ENCODE results near the gene SLITRK2. TPM values are rescaled to one million over a fixed set of nuclear protein-coding genes. Genes with fewer than 3 reads are reported as not detected.

Gene SLITRK2
- polyA plus RNA-seq, 1 donor (not counting 4 experiments of a cell fraction or from before 2014, with no cell fraction given) = not detected

DNA sequence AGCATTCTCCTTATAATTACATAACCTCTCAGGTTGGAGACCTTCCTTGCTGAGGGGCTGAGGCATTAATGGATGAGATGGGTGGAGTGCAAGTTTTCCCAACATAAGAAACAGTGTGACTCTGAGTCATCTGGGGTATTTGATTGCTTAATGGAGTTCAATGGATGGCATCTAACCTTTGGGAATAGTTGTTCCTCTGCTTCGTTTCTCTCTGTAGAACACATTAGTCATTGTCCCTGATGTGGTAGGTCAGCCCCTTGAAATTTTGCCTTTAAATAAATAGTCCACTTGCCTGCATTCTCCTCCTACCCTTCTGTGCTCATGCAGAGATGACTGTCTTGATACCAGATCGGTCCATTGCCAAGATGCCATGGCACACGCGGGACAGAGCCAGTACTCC is 38.6 kb downstream of the SLITRK2 start:
- Histone ChIP-seq H3K9ac (ENCODE audit: control insufficient read depth, extremely low read depth, insufficient read depth, low read length) (no peak overlapping the region), H3K27ac (ENCODE audit: control insufficient read depth, insufficient read depth, low read length) (no peak overlapping the region), H3K4me3 (ENCODE audit: control insufficient read depth in 2 of 3, extremely low read depth in 1 of 3, insufficient read depth in 2 of 3, low read depth in 1 of 3, low read length in 3 of 3) (no peak overlapping the region), H3K79me2 (ENCODE audit: control insufficient read depth, insufficient read depth, low read length) (no peaks in the 10 kb centered on the region), H3K9me1 (ENCODE audit: control insufficient read depth, extremely low read depth, insufficient read depth, low read length) (no peaks in the 10 kb centered on the region), H4K20me1 (ENCODE audit: control insufficient read depth, extremely low read depth, insufficient read depth, low read length) (no peaks in the 10 kb centered on the region), H3K4me2 (ENCODE audit: control insufficient read depth, extremely low read depth, insufficient read depth, low read depth, low read length) (no peak overlapping the region), H3K27me3 (ENCODE audit: control insufficient read depth, extremely low read depth, insufficient read depth, low read length) (no peaks in the 10 kb centered on the region), H3K36me3 (ENCODE audit: control insufficient read depth in 2 of 2, extremely low read depth in 1 of 2, insufficient read depth in 2 of 2, low read length in 2 of 2) (no peaks in the 10 kb centered on the region), H3K9me3 (ENCODE audit: control insufficient read depth, low read depth, low read length) (peaks cover 8% of the 10 kb centered on the region), H3K4me1 (ENCODE audit: control insufficient read depth, extremely low read depth, insufficient read depth, low read length) (no peaks in the 10 kb centered on the region), H2AFZ (ENCODE audit: control insufficient read depth, low read length) (no peak overlapping the region)
- no peak for FAIRE-seq
- no peak for DNase-seq (ENCODE audit: low read depth, low spot score)
- TF ChIP-seq EZH2 (IDR thresholded peaks at IDR 0.05; ENCODE audit: low read length) = no peak
- dilution Hi-C loops (cut with MboI; ENCODE audit: extremely low pct_ligation_motif_present, low sequenced_read_pairs) = no loop called here

DNA sequence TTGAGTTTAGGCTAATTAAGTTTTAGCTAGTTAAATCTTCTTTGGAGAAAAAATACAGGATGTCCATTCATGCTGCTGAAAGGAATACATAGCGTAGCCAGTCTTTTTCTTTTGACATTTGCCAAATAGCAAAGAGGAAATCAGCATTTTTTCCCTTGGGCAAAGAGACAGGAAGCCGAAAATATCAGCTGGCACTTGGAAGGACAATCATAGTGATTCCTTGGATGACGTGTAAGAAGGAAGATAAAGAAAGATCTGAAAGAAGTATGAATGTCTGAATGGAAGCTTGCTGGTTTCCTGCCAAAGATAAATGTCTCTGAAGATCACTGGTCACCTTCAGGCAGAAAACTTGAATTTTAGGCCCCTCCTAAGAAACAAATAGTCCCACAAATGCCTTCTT is 44.2 kb downstream of the SLITRK2 start:
- Histone ChIP-seq H3K9me3 (ENCODE audit: control insufficient read depth, low read depth, low read length) (no peaks in the 10 kb centered on the region), H3K79me2 (ENCODE audit: control insufficient read depth, insufficient read depth, low read length) (no peaks in the 10 kb centered on the region), H3K27me3 (ENCODE audit: control insufficient read depth, extremely low read depth, insufficient read depth, low read length) (no peaks in the 10 kb centered on the region), H3K4me1 (ENCODE audit: control insufficient read depth, extremely low read depth, insufficient read depth, low read length) (no peaks in the 10 kb centered on the region), H3K4me2 (ENCODE audit: control insufficient read depth, extremely low read depth, insufficient read depth, low read depth, low read length) (no peak overlapping the region), H3K27ac (ENCODE audit: control insufficient read depth, insufficient read depth, low read length) (no peak overlapping the region), H3K4me3 (ENCODE audit: control insufficient read depth in 2 of 3, extremely low read depth in 1 of 3, insufficient read depth in 2 of 3, low read depth in 1 of 3, low read length in 3 of 3) (no peak overlapping the region), H2AFZ (ENCODE audit: control insufficient read depth, low read length) (no peak overlapping the region), H4K20me1 (ENCODE audit: control insufficient read depth, extremely low read depth, insufficient read depth, low read length) (no peaks in the 10 kb centered on the region), H3K9me1 (ENCODE audit: control insufficient read depth, extremely low read depth, insufficient read depth, low read length) (no peaks in the 10 kb centered on the region), H3K36me3 (ENCODE audit: control insufficient read depth in 2 of 2, extremely low read depth in 1 of 2, insufficient read depth in 2 of 2, low read length in 2 of 2) (no peaks in the 10 kb centered on the region), H3K9ac (ENCODE audit: control insufficient read depth, extremely low read depth, insufficient read depth, low read length) (no peak overlapping the region)
- TF ChIP-seq CTCF (optimal IDR thresholded peaks at IDR 0.05 in 1 of 3, IDR thresholded peaks at IDR 0.05 in 1 of 3, conservative IDR thresholded peaks at IDR 0.05 in 1 of 3; ENCODE audit: extremely low read depth in 1 of 3, insufficient read depth in 2 of 3, low read length in 3 of 3) (no peak), EZH2 (IDR thresholded peaks at IDR 0.05; ENCODE audit: low read length) (no peak)
- FAIRE-seq = no peak
- no peak for DNase-seq (ENCODE audit: low read depth, low spot score)
- dilution Hi-C loops (cut with MboI; ENCODE audit: extremely low pct_ligation_motif_present, low sequenced_read_pairs) = no loop called here

DNA sequence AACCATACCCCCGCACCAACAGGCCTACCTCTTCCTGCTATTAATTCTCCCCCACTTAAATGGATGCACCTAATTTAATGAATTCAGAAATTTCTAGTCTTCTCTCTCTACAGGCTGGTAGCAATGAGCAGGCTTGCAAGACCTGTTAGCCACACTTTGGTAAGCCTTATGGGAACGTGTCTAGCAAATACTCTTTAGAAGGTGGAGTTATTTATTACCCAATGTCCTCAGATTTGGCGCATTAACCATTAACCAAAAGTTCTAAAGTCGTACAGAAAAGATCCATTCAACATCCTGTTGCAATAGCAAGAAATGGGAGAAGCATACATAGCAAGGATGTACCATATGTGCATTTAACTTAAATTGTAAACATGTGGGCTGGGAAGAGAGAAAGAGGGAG is 47.5 kb downstream of the SLITRK2 start:
- FAIRE-seq (no peak), DNase-seq (ENCODE audit: low read depth, low spot score) (no peak)
- Histone ChIP-seq H3K79me2 (ENCODE audit: control insufficient read depth, insufficient read depth, low read length) (no peaks in the 10 kb centered on the region), H4K20me1 (ENCODE audit: control insufficient read depth, extremely low read depth, insufficient read depth, low read length) (no peaks in the 10 kb centered on the region), H3K27me3 (ENCODE audit: control insufficient read depth, extremely low read depth, insufficient read depth, low read length) (no peaks in the 10 kb centered on the region), H3K9me1 (ENCODE audit: control insufficient read depth, extremely low read depth, insufficient read depth, low read length) (no peaks in the 10 kb centered on the region), H3K4me2 (ENCODE audit: control insufficient read depth, extremely low read depth, insufficient read depth, low read depth, low read length) (no peak overlapping the region), H3K9ac (ENCODE audit: control insufficient read depth, extremely low read depth, insufficient read depth, low read length) (no peak overlapping the region), H2AFZ (ENCODE audit: control insufficient read depth, low read length) (no peak overlapping the region), H3K4me1 (ENCODE audit: control insufficient read depth, extremely low read depth, insufficient read depth, low read length) (no peaks in the 10 kb centered on the region), H3K36me3 (ENCODE audit: control insufficient read depth in 2 of 2, extremely low read depth in 1 of 2, insufficient read depth in 2 of 2, low read length in 2 of 2) (no peaks in the 10 kb centered on the region), H3K27ac (ENCODE audit: control insufficient read depth, insufficient read depth, low read length) (no peak overlapping the region), H3K4me3 (ENCODE audit: control insufficient read depth in 2 of 3, extremely low read depth in 1 of 3, insufficient read depth in 2 of 3, low read depth in 1 of 3, low read length in 3 of 3) (no peak overlapping the region), H3K9me3 (ENCODE audit: control insufficient read depth, low read depth, low read length) (no peaks in the 10 kb centered on the region)
- TF ChIP-seq EZH2 (IDR thresholded peaks at IDR 0.05; ENCODE audit: low read length) (no peak), CTCF (optimal IDR thresholded peaks at IDR 0.05 in 1 of 3, IDR thresholded peaks at IDR 0.05 in 1 of 3, conservative IDR thresholded peaks at IDR 0.05 in 1 of 3; ENCODE audit: extremely low read depth in 1 of 3, insufficient read depth in 2 of 3, low read length in 3 of 3) (no peak)
- dilution Hi-C loops (cut with MboI; ENCODE audit: extremely low pct_ligation_motif_present, low sequenced_read_pairs) = no loop called here

Data from keratinocyte (primary cell).